ENCODE results near the gene TRIO.
"Not testable (repeated sequence)": the region's sequence is repeated elsewhere in the genome, so short reads cannot be mapped to it uniquely, and the experiment has no call there.

The TRIO gene

DNA sequence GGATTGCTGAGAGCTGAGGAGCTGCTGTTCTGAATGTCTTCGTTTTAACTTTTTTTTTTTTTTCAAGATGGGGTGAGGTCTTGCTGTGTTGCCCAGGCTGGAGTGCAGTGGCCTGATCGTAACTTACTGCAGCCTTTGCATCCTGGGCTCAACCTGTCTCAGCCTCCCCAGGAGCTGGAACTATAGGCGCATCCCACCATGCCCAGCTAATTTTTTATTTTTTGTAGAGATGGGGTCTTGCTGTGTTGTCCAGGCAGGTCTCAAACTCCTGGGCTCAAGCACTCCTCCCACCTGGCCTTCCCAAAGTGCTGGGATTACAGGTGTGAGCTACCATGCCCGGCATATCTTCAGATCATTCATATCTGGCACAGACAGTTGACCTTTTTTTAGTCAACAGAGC, 46.5 kb downstream of the TRIO start:
- DNase-seq, result no peak

DNA sequence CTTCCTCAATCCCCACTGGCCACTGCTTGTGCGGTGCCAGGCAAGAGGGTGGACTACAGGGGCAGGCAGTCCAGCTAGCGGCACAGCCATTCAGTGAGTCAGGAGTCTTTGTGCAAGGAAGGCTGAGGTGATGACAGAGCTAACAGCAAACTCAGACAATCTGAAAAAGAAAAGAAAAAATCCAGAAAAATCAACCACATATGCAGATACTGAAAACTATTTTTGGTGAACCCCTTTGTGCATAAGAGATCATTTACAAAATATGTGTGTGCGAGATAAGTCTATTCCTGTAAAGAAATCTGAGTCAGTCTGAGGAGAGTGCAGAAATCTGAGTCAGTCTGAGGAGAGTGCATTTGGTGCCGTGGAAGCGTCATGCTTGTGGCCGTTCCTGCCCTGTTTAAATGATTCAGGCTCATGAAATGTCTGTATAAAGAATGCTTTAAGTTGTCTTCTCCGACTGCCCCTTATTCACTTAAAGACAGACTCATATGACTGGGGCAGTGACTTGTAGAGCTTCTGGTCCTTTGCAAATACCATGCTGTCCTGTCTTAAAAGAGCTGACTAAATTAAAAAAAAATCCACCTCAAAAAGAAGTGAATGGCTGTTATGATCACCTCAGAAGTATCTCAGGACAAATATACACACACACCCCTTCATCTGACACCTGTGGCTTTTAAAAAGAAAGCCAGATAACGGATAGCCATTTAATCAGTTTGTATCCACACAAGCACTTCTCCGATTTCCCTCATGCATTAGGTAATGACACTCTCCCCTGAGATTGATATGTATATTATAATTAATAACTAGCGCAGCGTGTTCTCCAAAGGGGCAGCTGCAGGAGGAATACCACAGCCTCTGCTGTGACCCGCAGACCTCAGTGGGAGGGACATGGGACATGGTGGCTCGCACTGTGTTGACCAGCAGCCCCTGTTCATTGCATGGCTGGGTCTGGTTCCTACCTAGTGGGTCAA, 47.3 kb downstream of the TRIO start:
- no peak for DNase-seq

DNA sequence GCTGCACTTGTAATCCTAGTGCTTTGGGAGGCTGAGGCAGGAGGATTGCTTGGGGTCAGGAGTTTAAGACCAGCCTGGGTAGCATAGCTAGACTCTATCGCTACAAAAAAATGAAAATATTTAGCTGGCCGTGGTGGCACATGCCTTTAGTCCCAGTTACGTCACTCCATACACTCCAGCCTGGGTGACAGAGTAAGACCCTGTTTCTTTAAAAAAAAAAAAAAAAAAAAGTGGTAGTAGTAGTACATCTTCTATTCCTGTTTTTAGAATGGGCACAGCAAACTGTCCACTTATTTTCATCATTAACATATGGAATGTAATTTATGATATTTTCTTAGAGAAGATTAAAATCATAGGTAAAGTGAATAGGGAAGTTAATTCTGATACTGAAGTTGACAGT, 48.2 kb downstream of the TRIO start:
- no peak for DNase-seq

DNA sequence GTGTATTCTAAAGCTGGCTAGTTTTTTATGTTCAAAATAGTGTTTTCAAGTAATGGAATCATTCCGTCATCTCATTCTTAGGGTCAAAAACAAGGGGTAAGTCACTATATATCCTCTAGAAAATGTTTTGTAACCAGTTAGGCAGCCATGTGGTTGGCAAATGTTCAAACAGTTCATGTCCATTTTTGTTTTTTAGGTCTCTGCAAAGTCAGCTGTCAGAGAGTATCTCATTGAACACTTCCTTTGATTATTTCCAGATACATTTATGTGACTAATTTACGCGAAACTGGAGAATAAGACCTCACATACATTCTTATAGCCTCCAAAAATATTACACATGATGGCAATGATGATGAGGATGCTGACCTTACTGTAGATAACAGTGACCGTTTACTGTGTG, 50.4 kb downstream of the TRIO start:
- no peak for DNase-seq

DNA sequence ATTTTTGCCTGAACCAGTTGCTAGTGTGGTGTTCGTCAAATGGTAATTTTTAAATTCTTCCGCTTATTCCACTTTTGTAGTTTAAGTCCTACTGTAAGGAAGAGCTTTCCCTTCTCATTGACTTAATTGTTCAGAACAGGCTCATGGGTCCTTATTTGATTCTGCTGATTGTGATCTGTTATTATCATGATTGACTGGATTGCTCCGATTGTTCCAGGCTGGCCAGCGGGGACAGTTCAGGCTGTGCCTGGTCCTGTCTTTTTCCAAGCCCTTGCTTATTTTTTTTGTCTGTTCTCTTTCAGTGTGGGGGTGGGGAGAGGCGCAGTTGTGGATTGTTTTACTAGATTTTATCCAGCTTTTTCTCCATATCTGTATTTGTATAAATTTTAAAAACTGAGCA, 52.4 kb downstream of the TRIO start:
- DNase-seq, result no peak

DNA sequence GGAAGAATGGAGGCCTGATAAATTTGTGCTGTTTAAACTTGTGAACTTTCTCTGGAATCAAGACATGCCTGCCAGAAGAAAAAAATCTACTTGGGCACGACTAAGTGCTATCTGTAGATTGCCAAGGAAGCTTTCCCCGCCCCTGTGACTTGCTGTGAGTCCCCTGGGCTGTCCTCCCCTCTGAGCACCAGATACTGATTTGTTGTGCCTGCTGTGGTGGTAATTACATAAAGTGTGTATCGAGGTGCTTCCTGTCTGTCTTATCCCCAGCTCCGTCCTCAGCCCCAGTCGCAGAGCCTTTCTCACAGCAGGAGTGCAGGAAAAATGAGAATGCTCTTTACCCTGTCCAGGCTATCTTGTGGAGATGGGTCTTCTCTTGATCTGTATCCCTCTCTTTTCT, 53.9 kb downstream of the TRIO start:
- no peak for DNase-seq

DNA sequence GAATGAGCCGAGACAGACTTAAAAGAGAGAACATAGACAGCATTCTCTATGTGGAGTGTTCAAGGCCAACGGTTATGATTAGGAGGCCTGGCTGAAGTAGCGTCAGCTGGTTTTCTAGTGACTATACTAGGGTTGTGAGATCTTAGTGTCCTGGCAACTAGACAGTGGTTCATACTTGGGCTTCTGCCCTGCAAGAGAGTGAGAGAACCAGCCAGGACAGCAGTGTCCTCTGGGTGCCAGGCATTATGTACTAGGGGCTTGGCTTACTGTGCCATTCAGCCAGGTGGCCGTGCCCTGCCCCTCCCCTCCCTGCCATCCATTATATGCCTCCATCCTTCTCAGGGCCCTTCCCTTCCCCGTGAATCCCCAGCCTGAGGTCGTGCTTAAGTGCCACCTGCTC, 56.8 kb downstream of the TRIO start:
- DNase-seq, result no peak

DNA sequence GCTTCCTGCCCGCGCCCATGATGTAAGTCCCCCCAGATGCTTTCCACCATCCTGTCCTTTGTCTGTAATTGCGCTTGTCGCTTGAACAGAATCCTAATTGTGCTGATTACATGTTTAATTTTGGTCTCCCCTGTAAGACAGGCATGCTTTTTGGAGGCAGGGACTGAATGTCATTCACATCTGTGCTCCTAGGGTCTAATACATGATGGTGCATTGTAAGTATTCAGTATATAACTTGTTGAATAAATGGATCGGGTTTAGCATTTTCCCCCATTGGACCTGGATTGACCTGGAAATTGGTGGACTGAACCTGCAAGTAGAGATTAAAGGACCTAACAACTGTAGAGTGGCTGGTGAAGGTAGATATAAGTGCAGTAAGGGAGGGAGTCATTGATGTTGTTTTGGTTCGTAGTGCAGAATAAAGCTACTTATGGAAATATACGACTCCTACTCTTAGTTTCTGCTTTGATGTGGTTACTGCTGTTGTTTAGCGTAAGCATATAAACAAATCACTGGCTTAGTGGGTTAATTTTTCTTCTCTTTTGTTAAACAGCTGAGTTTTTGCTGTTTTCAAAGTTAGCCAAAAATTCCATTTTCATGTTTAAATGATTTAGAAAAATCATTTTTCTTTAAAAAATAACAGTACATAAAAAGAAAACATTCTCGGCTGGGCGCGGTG, 57.3 kb downstream of the TRIO start:
- no peak for DNase-seq

DNA sequence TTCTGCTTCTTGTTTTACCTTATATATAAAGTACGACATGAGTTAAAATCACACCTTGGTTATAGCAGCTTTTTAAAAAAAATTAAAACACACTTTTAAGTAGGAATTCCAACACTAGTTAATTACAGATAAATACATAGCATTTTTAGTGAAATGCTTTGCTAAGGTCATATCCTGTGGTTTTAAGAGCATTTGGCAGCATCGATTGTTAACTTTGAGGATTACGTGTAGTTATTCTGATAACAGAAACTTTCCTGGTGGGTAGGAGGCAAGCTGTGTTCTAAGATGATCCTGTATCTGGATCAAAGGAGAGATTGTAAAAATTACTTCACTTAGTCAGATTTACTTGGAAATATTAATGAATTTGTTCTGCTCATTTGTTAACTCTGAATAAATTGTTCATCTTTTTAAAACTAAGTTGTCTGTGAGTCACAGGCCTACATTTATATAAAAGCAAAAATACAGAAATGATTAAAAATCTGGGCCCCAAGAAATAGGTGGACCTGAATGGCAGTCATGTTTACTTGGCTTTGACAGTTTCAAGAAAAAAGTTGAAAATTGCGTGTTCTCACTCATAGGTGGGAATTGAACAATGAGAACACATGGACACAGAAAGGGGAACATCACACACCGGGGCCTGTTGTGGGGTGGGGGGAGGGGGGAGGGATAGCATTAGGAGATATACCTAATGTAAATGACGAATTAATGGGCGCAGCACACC, 58.3 kb downstream of the TRIO start:
- no peak for DNase-seq

DNA sequence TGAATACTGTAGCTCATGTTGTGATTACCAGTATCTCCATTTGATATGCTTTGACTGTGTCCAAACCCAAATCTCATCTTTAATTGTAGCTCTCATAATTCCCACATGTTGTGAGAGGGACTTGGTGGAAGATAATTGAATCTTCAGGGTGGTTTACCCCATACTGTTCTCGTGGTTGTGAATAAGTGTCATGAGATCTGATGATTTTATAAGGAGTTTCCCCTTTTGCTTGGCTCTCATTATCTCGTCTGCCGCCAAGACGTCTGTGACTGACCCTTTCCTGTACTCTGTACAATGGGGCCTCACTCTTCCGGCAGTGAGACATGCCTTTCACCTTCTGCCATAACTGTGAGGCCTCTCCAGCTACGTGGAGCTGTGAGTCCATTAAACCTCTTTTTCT, 59.3 kb downstream of the TRIO start:
- no peak for DNase-seq

DNA sequence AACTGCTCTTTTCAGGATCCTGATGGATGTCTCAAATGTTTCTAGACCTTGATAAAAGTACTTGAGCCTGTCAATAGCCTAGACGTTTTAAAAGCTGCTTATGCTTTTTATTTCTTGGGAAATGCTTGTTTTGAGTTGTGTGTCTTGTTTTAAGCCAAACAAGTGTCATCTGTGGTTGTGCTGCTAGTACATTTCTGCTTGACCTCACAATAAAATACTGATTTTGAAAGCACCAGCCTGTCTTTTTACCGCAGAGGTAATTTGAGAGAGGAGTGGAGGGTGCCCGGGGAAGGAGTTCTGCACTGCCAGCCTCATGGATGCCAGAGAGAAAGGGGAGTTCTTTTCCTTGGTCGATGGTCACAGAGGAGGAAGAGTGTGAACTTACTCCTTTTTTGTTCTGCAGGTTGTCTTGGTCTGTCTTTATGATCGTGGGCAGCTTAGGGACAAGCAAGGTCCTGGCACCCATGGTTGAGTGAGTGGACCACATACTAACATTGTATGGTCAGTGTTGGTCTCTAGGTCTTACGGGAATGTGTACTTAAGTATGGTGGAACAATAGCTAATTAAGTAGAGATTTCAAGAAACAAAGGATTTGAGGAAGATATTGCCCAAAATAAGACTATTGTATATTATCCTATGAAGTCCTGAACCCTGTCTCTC, 61.0 kb downstream of the TRIO start:
- no peak for DNase-seq

DNA sequence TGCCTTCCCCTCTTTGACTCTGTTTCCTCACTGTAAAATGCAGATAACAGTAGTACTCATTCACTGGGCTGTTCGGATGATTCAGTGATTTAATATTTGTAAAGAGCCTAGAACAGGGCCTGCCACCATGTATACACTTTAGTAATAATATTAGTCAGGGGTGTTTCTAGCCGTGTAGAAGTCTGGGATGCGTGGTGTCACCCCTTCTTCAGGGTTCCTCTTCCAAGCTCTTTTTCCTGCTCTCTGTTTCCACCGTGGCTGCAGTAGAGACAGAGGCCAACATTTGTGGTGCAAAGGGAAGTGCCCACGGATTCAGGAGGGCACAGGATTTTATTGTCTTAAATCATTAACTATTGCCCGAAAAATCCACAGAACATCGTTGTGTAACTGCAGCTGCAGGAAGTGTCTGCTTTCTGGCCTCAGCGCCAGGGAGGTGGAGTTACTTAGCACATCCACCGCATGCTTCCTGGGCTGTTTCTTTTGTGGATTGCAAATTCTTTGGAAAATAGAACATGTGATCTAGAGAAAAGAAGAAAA, 61.7 kb downstream of the TRIO start:
- no peak for DNase-seq

DNA sequence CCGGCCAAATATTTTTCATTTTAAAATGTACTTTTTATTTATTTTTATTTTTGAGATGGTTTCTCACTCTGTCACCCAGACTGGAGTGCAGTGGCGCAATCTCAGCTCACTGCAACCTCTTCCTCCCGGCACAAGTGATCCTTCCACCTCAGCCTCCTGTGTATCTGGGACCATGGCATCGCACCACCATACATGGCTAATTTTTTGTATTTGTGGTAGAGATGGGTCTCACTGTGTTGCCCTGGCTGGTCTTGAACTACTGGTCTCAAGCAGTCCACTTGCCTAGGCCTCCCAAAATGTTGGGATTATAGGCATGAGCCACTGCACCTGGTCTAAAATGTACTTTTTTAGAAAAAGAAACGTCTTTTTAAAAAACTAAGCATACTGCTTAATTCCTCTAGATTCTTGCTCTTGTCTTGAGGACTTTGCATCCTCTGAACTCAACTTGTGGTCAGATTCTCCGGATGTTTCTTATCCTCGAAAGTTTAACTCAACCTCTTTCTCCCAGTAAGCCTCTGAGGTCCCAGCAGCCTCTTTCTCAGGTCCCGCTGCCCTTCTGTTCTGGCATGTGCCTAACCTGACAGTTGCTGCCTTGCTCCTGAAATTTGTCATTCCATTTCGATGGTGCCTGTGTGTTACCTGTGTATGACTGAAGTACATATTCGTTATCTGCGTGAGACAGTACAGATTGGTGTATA, 63.0 kb downstream of the TRIO start:
- no peak for DNase-seq

DNA sequence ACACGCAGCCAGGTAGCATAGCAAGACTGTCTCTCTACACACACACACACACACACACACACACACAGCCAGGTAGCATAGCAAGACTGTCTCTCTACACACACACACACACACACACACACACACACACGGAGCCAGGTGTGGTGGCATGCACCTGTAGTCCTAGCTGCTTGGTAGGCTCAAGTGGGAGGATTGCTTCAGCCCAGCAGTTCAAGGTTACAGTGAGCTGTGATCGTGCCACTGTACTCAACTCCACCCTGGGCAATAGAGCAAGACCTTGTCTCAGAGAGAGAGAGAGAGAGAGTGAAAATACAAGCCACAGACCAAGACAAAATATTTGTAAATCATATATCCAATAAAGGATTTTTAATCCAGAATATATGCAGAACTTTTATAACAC, 64.3 kb downstream of the TRIO start:
- DNase-seq, result not testable (repeated sequence)

DNA sequence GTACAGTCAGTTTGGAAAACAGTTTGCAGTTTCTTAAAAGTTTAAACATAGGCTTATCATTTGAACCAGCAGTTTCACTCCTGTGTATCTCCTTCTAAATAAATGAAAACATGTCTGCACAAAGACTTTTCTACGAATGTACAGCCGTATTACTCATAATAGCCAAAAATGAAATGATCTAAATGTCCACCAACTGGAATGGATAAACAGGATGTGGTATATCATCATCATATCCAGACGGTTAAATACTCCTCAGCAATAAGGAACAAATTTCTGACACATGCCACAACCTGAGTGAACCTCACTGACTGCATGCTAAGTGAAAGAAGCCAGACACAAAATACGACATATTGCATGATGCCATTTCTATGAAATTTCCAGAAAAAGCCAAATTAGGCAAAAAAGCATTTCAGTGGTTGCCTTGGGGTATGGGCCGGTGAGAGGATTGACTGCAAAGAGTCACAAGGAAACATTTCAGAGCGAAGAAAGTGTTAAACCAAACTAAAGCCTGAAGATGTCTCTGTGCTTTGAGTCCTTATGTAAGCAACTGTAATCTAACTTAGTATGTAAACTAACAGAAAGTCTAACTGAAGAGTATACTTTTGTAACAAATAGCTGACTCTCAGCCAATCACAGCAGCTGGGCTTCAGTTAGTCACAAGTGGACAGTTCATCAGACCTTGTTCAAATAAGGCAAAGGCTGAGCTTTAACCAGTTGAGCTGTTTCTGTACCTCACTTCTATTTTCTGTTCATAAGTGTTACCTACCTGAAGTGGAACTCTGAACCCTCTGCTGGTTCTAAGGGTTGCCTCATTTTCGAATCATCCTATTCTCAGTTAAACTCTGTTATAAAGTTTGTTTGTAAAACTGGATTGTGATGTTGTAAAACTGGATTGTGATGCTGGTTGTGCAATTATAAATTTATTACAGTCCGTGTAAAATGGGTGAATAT, 65.2 kb downstream of the TRIO start:
- DNase-seq, result no peak

DNA sequence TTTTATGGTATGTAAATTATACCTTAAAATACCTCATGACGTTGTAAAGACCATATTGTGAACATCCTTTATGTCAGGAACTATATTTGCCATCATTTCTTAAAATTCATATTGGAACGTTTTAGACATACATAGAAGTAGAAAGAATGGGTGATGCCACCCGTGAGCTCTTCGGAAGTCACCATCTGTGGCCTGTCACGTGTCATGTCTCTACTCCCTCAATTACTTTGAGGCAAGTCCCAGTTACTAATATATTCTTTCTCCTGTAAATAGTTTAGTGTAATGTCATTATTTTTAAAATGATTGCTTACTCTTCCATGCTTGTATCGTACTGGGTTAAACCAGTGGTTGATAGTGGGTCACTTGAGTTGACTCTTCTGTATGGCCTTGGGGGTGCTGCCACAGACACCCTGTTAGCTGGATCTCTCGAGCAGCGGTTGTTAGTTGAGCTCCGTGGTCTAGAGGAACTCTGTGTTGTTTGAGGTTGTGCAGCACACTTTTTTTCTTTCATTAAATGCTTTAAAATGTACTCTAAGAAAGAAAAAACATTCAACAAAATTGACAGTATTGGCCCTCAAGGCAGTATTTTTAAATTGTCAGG, 66.2 kb downstream of the TRIO start:
- no peak for DNase-seq

DNA sequence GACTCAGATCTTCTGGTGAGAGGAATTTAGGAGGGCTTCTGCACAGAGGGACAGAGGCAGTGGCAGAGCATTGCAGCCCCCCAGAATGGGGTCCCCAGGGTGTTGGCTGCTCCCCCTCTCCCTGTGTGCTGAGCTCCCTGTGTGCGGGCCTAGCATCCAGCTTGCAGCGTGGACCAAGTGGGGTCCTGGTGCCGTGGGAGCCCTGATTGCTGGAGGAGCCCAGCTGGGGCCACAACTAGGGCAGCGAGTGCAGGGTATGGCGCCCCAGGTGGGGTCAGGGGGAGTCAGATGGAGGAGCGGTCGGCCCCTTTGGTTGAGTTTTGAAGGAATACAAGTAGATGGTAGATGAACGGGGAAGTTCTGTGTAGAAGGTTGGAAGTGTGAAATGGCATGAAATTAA, 66.7 kb downstream of the TRIO start:
- DNase-seq, result no peak

DNA sequence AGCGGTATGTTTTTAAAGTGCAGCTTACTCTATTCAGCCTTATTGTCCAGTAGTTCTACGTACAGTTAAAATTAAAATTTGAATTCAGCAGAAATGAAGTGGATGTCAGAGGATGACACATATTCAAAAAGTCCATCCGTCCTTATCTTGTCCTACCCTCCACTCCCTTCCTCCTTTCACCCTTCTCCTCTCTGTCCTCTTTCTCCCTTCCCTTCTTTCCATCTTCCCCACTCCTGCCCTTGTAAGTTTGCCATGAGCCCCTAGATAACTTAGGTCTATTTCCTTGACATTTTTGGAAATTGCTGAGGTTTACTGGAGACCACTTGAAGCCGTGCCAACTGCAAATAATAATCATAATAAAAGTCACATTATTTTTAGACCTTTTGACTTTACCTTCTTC, 67.6 kb downstream of the TRIO start:
- DNase-seq, result no peak

DNA sequence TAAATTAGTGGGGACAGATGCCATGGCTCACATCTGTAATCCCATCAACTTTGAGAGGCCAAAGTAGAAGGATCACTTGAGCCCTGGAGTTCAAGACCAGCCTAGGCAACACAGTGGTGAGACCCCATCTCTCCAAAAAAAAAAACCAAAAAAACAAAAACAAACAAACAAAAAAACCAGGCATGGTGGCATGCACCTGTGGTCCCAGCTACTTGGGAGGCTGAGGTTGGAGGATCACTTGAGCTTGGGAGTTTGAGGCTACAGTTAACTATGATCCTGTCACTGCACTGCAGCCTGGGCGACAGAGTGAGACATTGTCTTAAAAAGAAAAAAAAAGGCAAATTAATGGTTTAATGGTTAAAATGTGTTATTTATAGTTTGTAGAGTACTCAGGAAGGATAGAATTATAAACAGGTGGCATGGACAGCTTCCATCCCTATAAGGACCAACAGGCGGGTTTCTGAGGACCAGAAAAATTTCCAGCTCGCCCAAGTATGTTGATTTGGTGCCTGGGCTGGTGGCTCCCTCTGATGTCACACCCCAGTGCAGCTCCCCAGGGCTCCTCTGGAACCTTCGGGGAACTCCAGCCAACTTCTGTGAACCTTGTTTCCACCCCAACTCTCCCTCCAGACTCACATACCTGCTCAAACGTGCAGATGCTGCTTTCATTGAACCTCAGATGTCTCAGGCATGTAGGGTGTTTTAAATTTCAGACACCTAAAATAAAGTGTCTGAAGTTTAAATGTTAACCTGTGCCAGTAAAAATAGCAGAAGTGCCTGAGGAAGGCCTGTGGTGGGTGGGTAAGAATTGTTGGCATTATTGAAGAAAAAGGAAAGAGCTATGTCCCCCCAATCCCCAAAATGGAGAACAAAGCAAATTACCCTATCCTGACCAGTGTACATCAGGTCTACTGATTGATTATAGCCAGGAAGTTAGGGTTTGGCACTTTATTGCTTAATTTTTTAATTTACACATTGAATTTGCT, 69.0 kb downstream of the TRIO start:
- DNase-seq, result no peak

Measured in CD4-positive, alpha-beta T cell treated with Interleukin-12 subunit alpha and Interleukin-12 subunit beta, for 1 hour (primary cell).